ENCODE results near the gene COG4.

The COG4 gene

DNA sequence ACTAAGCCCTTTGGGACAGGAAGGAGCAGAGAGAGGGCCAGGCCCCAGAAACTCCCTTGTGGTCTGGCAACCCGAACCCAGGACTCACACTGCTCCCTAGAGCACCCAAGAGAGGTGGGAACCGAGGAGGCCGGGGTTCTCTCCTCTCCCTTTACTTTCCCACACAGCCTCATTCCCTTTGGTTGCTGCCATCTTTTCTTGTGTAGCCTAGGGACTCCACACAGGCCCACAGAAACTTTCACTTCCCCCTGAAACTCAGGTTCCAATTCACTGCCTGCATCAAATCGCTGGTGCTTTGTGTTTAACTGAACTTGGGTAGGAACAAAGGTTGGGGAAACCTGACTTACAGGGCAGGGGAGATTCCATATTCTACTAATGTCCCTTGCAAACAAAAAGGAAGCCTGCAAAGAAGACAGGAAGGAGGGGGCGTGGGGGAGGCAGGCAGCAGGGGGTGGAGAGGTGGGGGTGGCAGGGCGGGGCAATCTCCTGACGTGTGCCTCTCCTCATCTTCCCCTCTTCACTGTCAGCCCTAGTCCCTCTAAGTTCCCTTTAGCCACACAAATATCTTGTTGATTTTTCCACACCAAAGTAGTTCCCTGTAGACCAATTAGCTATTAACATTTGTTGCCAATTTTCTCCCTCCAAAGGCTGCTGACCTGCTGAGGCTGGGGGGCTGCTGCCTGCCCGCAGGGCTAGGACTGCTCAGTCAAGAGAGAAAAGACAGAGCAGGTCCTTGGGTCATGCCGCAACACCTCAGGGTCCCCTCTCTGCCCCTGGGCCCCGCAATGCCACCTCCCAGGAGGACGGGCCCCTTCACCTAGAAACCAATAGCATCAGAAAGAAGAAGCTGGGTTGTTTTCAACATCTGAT is 92.5 kb downstream of the COG4 start:
- DNase-seq: no peak
